ENCODE results near the gene COL15A1.

COL15A1 gene

DNA sequence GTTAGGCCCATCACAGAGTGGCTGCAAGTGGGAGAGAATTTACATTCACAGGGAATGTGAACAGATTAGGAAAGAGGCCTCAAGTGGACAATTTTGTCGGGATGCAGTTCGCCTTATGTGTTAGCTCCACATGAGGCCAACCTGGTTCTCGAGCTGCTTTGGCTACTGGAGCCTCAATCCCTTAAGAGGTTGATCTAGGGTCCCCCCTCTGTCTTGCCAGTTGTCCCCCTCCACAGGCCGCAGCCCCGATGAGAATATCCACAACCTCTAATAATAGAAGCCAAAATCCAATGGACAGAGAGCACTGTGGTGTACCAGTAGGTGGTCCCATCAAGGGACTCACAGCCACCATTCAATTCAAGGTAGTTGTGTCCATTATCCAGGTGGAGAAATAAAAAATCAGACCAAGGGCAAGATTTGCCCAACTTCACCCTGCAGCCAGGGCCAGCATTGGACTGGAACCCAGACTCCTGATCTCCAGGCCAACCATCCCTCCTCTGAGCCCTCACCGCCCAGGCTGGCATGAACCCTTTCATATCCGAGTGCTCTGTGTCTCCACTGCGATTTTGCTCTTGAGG is 1.7 kb upstream of the COL15A1 start:
- H3K4ac ChIP-seq (ENCODE audit: low read depth, low read length) = no peak overlapping the region
- no peak for DNase-seq
- H3K27ac ChIP-seq (ENCODE audit: low read depth, low read length) = no peak overlapping the region
- no peak overlapping the region for H2BK120ac ChIP-seq (ENCODE audit: low read depth, low read length)
- H3K4me1 ChIP-seq (ENCODE audit: control insufficient read depth, low read depth, low read length) = no peaks in the 10 kb centered on the region
- no peak overlapping the region for H3K4me2 ChIP-seq (ENCODE audit: low read length)
- H2BK5ac ChIP-seq (ENCODE audit: low read length) = no peak overlapping the region
- no peak overlapping the region for H2BK15ac ChIP-seq (replicated peaks; ENCODE audit: low read depth)
- H3K4me3 ChIP-seq (ENCODE audit: low read length) = no peak overlapping the region
- H3K56ac ChIP-seq (ENCODE audit: low read length) = no peak overlapping the region
- H3K27me3 ChIP-seq (ENCODE audit: insufficient read depth, low read length, poor library complexity) = peaks cover 28% of the 10 kb centered on the region
- H4K8ac ChIP-seq (ENCODE audit: low read depth, low read length) = no peak overlapping the region
- H3K36me3 ChIP-seq (ENCODE audit: control insufficient read depth, insufficient read depth, low read length) = no peaks in the 10 kb centered on the region
- H3K9ac ChIP-seq (ENCODE audit: low read length) = no peak overlapping the region
- WGBS (ENCODE audit: extremely low coverage, insufficient coverage, low lambda C conversion rate) = no CpG with 5 or more reads among the region's 8 CpGs
- no peaks in the 10 kb centered on the region for H3K79me1 ChIP-seq (ENCODE audit: low read length)
- no peak overlapping the region for H4K5ac ChIP-seq (ENCODE audit: low read length)
- H3K18ac ChIP-seq (ENCODE audit: low read length) = no peak overlapping the region
- no peak overlapping the region for H2AK5ac ChIP-seq (ENCODE audit: low read length)
- H3K23ac ChIP-seq (ENCODE audit: low read length) = no peak overlapping the region
- no peaks in the 10 kb centered on the region for H3K79me2 ChIP-seq (ENCODE audit: control insufficient read depth, insufficient read depth, low read length)

DNA sequence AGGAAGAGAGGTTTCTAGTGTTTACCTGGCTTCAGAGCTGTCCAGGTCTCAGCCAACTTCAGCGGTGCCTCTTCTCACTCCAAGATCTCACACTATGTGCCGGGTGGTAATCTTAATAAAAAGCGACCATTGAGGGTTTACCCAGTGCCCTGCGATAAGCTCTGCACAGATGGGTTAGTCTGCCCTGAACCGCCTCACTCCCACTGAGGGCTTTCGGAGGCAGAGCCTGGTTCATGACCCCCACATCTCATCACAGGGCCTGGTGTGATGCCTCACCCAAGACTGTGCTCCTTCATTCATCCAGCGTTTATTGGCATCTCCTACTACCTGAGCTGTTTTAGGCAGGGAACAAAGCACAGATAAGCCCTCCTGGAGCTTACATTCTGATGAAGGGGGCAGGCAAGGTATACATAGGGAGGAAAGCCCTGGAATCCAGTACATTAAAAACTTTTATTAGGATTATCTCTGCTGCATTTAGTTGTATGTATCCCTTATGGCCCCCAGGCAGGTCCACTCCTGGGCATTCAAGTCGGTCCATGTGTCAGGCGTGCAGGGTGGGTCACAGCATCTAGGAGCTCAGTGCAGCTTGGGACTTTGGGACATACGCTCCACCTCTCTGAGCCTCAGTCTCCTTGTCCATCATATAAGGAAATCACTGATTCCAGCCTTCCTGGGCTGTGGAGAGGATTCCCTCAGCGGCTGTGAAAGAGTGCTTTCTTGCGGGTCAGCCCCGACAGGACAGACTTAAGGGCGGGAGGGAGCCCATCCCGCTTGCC is 613 bp upstream of the COL15A1 start:
- H3K56ac ChIP-seq (ENCODE audit: low read length) = peak overlapping the region; percentile 77
- no peak overlapping the region for H2BK15ac ChIP-seq (replicated peaks; ENCODE audit: low read depth)
- H4K8ac ChIP-seq (ENCODE audit: low read depth, low read length) = no peak overlapping the region
- peak overlapping the region; percentile 91 for H3K4me2 ChIP-seq (ENCODE audit: low read length)
- DNase-seq = no peak
- no peak overlapping the region for H3K18ac ChIP-seq (ENCODE audit: low read length)
- H3K9ac ChIP-seq (ENCODE audit: low read length) = no peak overlapping the region
- WGBS (ENCODE audit: extremely low coverage, insufficient coverage, low lambda C conversion rate) = no CpG with 5 or more reads among the region's 15 CpGs
- H3K27me3 ChIP-seq (ENCODE audit: insufficient read depth, low read length, poor library complexity) = peaks cover 28% of the 10 kb centered on the region
- H3K23ac ChIP-seq (ENCODE audit: low read length) = no peak overlapping the region
- H3K4me1 ChIP-seq (ENCODE audit: control insufficient read depth, low read depth, low read length) = no peaks in the 10 kb centered on the region
- H3K27ac ChIP-seq (ENCODE audit: low read depth, low read length) = no peak overlapping the region
- H3K4me3 ChIP-seq (ENCODE audit: low read length) = no peak overlapping the region
- H3K79me2 ChIP-seq (ENCODE audit: control insufficient read depth, insufficient read depth, low read length) = no peaks in the 10 kb centered on the region
- no peak overlapping the region for H2AK5ac ChIP-seq (ENCODE audit: low read length)
- H2BK120ac ChIP-seq (ENCODE audit: low read depth, low read length) = no peak overlapping the region
- no peaks in the 10 kb centered on the region for H3K36me3 ChIP-seq (ENCODE audit: control insufficient read depth, insufficient read depth, low read length)
- no peak overlapping the region for H3K4ac ChIP-seq (ENCODE audit: low read depth, low read length)
- H3K79me1 ChIP-seq (ENCODE audit: low read length) = no peaks in the 10 kb centered on the region
- H4K5ac ChIP-seq (ENCODE audit: low read length) = no peak overlapping the region
- H2BK5ac ChIP-seq (ENCODE audit: low read length) = no peak overlapping the region

DNA sequence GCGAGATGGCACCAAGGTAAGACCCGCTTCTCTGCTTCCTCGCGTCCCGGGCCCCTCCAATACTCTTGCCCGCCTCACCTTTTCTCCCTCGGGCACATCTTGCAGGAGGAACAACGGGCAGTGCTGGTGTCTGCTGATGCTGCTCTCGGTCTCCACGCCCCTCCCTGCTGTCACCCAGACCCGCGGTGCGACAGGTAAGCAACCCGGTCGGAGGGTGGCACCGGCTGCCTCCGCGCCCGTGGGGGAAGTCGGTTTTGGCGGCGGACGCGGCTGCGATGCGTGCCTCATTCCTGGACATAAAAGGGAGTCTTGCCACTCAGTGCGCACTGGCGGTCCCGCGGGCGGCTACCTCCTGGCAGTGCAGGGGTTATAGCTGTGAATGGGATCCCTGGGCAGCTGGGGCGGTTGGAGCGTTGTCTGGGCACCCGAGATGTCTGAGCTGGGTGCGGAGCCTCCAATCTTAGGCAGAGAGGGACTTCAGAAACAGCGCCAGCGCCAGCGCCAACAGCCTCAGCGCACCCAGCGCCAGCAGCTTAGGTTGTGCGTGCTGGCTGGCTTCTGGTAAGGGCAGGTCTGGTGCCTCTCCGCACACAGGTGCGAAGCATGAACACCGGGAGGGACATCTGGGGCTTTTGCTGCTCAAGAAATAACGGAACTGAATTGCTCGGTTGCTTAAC is 488 bp downstream of the COL15A1 start:
- H3K18ac ChIP-seq (ENCODE audit: low read length) = no peak overlapping the region
- no peak overlapping the region for H4K8ac ChIP-seq (ENCODE audit: low read depth, low read length)
- peak overlapping the region; percentile 40 for H3K4me3 ChIP-seq (ENCODE audit: low read length)
- H3K4me1 ChIP-seq (ENCODE audit: control insufficient read depth, low read depth, low read length) = no peaks in the 10 kb centered on the region
- H2AK5ac ChIP-seq (ENCODE audit: low read length) = no peak overlapping the region
- no peaks in the 10 kb centered on the region for H3K36me3 ChIP-seq (ENCODE audit: control insufficient read depth, insufficient read depth, low read length)
- H3K27me3 ChIP-seq (ENCODE audit: insufficient read depth, low read length, poor library complexity) = peaks cover 28% of the 10 kb centered on the region
- H3K4me2 ChIP-seq (ENCODE audit: low read length) = peak overlapping the region; percentile 91
- H3K56ac ChIP-seq (ENCODE audit: low read length) = peak overlapping the region; percentile 77
- peak overlapping the region; percentile 31 for H3K9ac ChIP-seq (ENCODE audit: low read length)
- no peak overlapping the region for H2BK5ac ChIP-seq (ENCODE audit: low read length)
- no peaks in the 10 kb centered on the region for H3K79me1 ChIP-seq (ENCODE audit: low read length)
- no peak overlapping the region for H2BK15ac ChIP-seq (replicated peaks; ENCODE audit: low read depth)
- no peak overlapping the region for H3K4ac ChIP-seq (ENCODE audit: low read depth, low read length)
- no peak overlapping the region for H2BK120ac ChIP-seq (ENCODE audit: low read depth, low read length)
- no peak overlapping the region for H4K5ac ChIP-seq (ENCODE audit: low read length)
- H3K79me2 ChIP-seq (ENCODE audit: control insufficient read depth, insufficient read depth, low read length) = no peaks in the 10 kb centered on the region
- peak overlapping the region; percentile 86 for H3K23ac ChIP-seq (ENCODE audit: low read length)
- no CpG with 5 or more reads among the region's 46 CpGs for WGBS (ENCODE audit: extremely low coverage, insufficient coverage, low lambda C conversion rate)
- no peak for DNase-seq
- no peak overlapping the region for H3K27ac ChIP-seq (ENCODE audit: low read depth, low read length)

DNA sequence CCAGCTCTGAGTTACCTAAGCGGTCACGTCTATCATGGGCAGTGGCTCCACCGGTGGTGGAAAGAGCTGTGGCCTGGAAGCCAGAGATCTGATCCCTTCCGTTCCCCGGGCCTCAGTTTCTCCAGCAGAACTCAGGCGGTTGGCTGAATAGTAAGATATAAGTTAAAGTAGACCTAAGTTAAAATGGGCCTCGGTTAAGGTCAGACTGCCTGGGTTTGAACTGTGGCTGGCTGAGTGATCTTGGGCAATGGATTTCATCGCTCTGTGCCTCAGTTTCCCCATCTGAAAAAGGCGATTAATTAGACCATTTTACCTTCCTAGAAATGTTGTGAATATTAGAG is 997 bp downstream of the COL15A1 start:
- Histone ChIP-seq H3K23ac (ENCODE audit: low read length) (no peak overlapping the region), H3K4me3 (ENCODE audit: low read length) (no peak overlapping the region)
- no CpG with 5 or more reads among the region's 9 CpGs for WGBS (ENCODE audit: extremely low coverage, insufficient coverage, low lambda C conversion rate)

DNA sequence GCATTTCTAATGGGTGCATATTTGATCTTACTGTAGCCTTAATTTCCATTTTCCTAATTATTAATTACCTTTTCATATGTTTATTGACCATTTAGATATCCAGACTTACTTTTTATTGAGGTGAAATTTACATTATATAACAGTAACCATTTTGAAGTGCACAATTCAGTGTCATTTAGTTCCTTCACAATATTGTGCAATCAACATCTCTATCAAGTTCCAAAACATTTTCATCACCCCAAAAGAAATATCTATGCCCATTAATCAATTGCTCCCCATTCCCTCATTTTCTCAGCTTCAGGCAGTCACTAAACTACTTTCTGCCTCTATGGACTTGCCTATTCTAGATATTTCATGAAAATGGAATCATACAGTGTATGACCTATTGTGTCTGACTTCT is 5.9 kb downstream of the COL15A1 start:
- Histone ChIP-seq H3K79me2 (ENCODE audit: control insufficient read depth, insufficient read depth, low read length) (no peaks in the 10 kb centered on the region), H3K36me3 (ENCODE audit: control insufficient read depth, insufficient read depth, low read length) (no peaks in the 10 kb centered on the region), H4K8ac (ENCODE audit: low read depth, low read length) (no peak overlapping the region), H3K9ac (ENCODE audit: low read length) (no peak overlapping the region), H3K18ac (ENCODE audit: low read length) (no peak overlapping the region), H3K4me1 (ENCODE audit: control insufficient read depth, low read depth, low read length) (no peaks in the 10 kb centered on the region), H4K5ac (ENCODE audit: low read length) (no peak overlapping the region), H3K4me3 (ENCODE audit: low read length) (no peak overlapping the region), H3K79me1 (ENCODE audit: low read length) (no peaks in the 10 kb centered on the region), H2BK5ac (ENCODE audit: low read length) (no peak overlapping the region), H2BK15ac (replicated peaks; ENCODE audit: low read depth) (no peak overlapping the region), H3K27ac (ENCODE audit: low read depth, low read length) (no peak overlapping the region), H3K23ac (ENCODE audit: low read length) (no peak overlapping the region), H3K4me2 (ENCODE audit: low read length) (no peak overlapping the region), H3K27me3 (ENCODE audit: insufficient read depth, low read length, poor library complexity) (peaks cover 9% of the 10 kb centered on the region), H2BK120ac (ENCODE audit: low read depth, low read length) (no peak overlapping the region), H3K56ac (ENCODE audit: low read length) (no peak overlapping the region), H3K4ac (ENCODE audit: low read depth, low read length) (no peak overlapping the region), H2AK5ac (ENCODE audit: low read length) (no peak overlapping the region)
- DNase-seq = no peak

More for the DNA sequence above, 997 bp downstream of the COL15A1 start:
- Histone ChIP-seq H4K5ac (ENCODE audit: low read length) (no peak overlapping the region), H2BK15ac (replicated peaks; ENCODE audit: low read depth) (no peak overlapping the region), H2BK5ac (ENCODE audit: low read length) (no peak overlapping the region), H3K27me3 (ENCODE audit: insufficient read depth, low read length, poor library complexity) (peaks cover 28% of the 10 kb centered on the region), H2BK120ac (ENCODE audit: low read depth, low read length) (no peak overlapping the region), H2AK5ac (ENCODE audit: low read length) (no peak overlapping the region), H3K4me1 (ENCODE audit: control insufficient read depth, low read depth, low read length) (no peaks in the 10 kb centered on the region), H3K79me2 (ENCODE audit: control insufficient read depth, insufficient read depth, low read length) (no peaks in the 10 kb centered on the region), H3K9ac (ENCODE audit: low read length) (no peak overlapping the region), H3K18ac (ENCODE audit: low read length) (no peak overlapping the region), H3K4me2 (ENCODE audit: low read length) (no peak overlapping the region), H3K79me1 (ENCODE audit: low read length) (no peaks in the 10 kb centered on the region), H4K8ac (ENCODE audit: low read depth, low read length) (no peak overlapping the region), H3K56ac (ENCODE audit: low read length) (no peak overlapping the region), H3K36me3 (ENCODE audit: control insufficient read depth, insufficient read depth, low read length) (no peaks in the 10 kb centered on the region), H3K4ac (ENCODE audit: low read depth, low read length) (no peak overlapping the region), H3K27ac (ENCODE audit: low read depth, low read length) (no peak overlapping the region)
- no peak for DNase-seq

Measured in mesendoderm (in vitro differentiated cells).